IMR-90 (cell line): ENCODE measurements around the gene MRPL52. TPM values are rescaled to one million over a fixed set of nuclear protein-coding genes. Genes with fewer than 3 reads are reported as not detected.

Experiments
- ATAC-seq: fragments of 200-7000 bp; cut with Tn5 transposase; 2 replicates; pipeline ENCODE4 v1.9.1; 2020; ENCODE audit warnings: low read depth, mild to moderate bottlenecking, moderate library complexity
- BruUV-seq: library from RNA; stranded (reverse); fragments of 400-500 nt; replicated peaks from 2 replicates; lab custom pipeline; 2021; lab: Mats Ljungman, UMichigan
- CTCF ChIA-PET: fragments of 300-600 bp; formaldehyde crosslinking; extraction: SDS; loops from one replicate; lab custom pipeline; 2021; ENCODE audit warnings: antibody characterized with exemption; lab: Yijun Ruan, JAX
- POLR2A ChIA-PET: fragments of 300-600 bp; sonication (Branson Sonifier 250); formaldehyde crosslinking; loops from one replicate; lab custom pipeline; 2022; ENCODE audit warnings: antibody characterized with exemption; ENCODE audit not compliant: unreplicated experiment; lab: Charles Lee
- DNase-seq: peaks from one replicate; pipeline ENCODE4 v3.0.0; 2013
- H2AFZ ChIP-seq: replicated peaks from 2 replicates; pipeline ENCODE3; 2013; ENCODE audit warnings: low read length, mild to moderate bottlenecking; ENCODE audit not compliant: poor library complexity
- H2AK5ac ChIP-seq: 2 replicates; pipeline ENCODE4 v1.6.1; 2013; ENCODE audit warnings: low read depth, low read length, inconsistent platforms
- H2AK9ac ChIP-seq: replicated peaks from 2 replicates; pipeline ENCODE3; 2013; ENCODE audit warnings: mild to moderate bottlenecking, low read depth, low read length, moderate library complexity; ENCODE audit not compliant: poor library complexity
- H2BK120ac ChIP-seq: 2 replicates; pipeline ENCODE4 v1.6.1; 2013; ENCODE audit warnings: low read depth, low read length, inconsistent platforms
- H2BK15ac ChIP-seq: 3 replicates; pipeline ENCODE4 v1.6.1; 2013; ENCODE audit warnings: low read depth, low read length, inconsistent platforms
- H2BK20ac ChIP-seq: 2 replicates; pipeline ENCODE4 v1.6.1; 2013; ENCODE audit warnings: low read depth, mild to moderate bottlenecking, inconsistent platforms, low read length, moderate library complexity
- H2BK5ac ChIP-seq: 2 replicates; pipeline ENCODE4 v1.6.1; 2013; ENCODE audit warnings: mild to moderate bottlenecking, low read depth, low read length, inconsistent platforms; ENCODE audit not compliant: poor library complexity, severe bottlenecking
- H3K14ac ChIP-seq: replicated peaks from 2 replicates; pipeline ENCODE4 v1.6.1; 2013; ENCODE audit warnings: low read depth, low read length, inconsistent platforms
- H3K18ac ChIP-seq: 2 replicates; pipeline ENCODE4 v1.6.1; 2013; ENCODE audit warnings: low read depth, low read length, control low read depth
- H3K23ac ChIP-seq: 2 replicates; pipeline ENCODE4 v1.6.1; 2013; ENCODE audit warnings: low read depth, low read length, inconsistent platforms
- H3K27ac ChIP-seq: 2 replicates; pipeline ENCODE4 v1.5.1; 2013; ENCODE audit warnings: mild to moderate bottlenecking, control low read depth, low read length; ENCODE audit not compliant: insufficient read depth
- H3K27me3 ChIP-seq: 2 replicates; pipeline ENCODE4 v1.6.1; 2013; ENCODE audit warnings: low read length; ENCODE audit not compliant: control insufficient read depth, insufficient read depth
- H3K36me3 ChIP-seq: 2 replicates; pipeline ENCODE4 v1.6.1; 2013; ENCODE audit warnings: low read length, mixed read lengths; ENCODE audit not compliant: control insufficient read depth, insufficient read depth
- H3K4ac ChIP-seq: 2 replicates; pipeline ENCODE4 v1.6.1; 2013; ENCODE audit warnings: low read depth, low read length, inconsistent platforms
- H3K4me1 ChIP-seq: 2 replicates; pipeline ENCODE4 v1.6.1; 2013; ENCODE audit warnings: low read length, mixed read lengths; ENCODE audit not compliant: control insufficient read depth, insufficient read depth
- H3K4me2 ChIP-seq: 2 replicates; pipeline ENCODE4 v1.6.1; 2013; ENCODE audit warnings: low read depth, mild to moderate bottlenecking, control low read depth, low read length, moderate library complexity
- H3K4me3 ChIP-seq: 2 replicates; pipeline ENCODE4 v1.5.1; 2013; ENCODE audit warnings: low read depth, mild to moderate bottlenecking, control low read depth, low read length, moderate library complexity; ENCODE audit not compliant: insufficient read depth
- H3K56ac ChIP-seq: 2 replicates; pipeline ENCODE4 v1.6.1; 2013; ENCODE audit warnings: low read length, inconsistent platforms; ENCODE audit not compliant: insufficient read depth; ENCODE audit errors: extremely low read depth
- H3K79me1 ChIP-seq, 2 experiments: 2 replicates each; pipeline ENCODE4 v1.6.1; 2013; ENCODE audit warnings: low read length in 2 of 2, inconsistent platforms in 1 of 2, low read depth in 1 of 2
- H3K9ac ChIP-seq: 2 replicates; pipeline ENCODE4 v1.6.1; 2013; ENCODE audit warnings: low read depth, low read length, control low read depth
- H3K9me1 ChIP-seq: 2 replicates; pipeline ENCODE4 v1.6.1; 2013; ENCODE audit warnings: low read length, inconsistent platforms; ENCODE audit not compliant: insufficient read depth
- H3K9me3 ChIP-seq: 2 replicates; pipeline ENCODE4 v1.6.1; 2013; ENCODE audit warnings: low read length; ENCODE audit not compliant: control insufficient read depth, insufficient read depth
- H4K20me1 ChIP-seq: 2 replicates; pipeline ENCODE4 v1.6.1; 2013; ENCODE audit warnings: low read length, inconsistent platforms; ENCODE audit not compliant: insufficient read depth
- H4K5ac ChIP-seq: 2 replicates; pipeline ENCODE4 v1.6.1; 2013; ENCODE audit warnings: mild to moderate bottlenecking, low read depth, low read length, control low read depth
- H4K8ac ChIP-seq, 2 experiments: 2 replicates each; pipeline ENCODE4 v1.6.1; 2013; ENCODE audit warnings: low read depth in 2 of 2, low read length in 2 of 2, control low read depth in 1 of 2, inconsistent platforms in 1 of 2
- H4K91ac ChIP-seq: 2 replicates; pipeline ENCODE4 v1.6.1; 2013; ENCODE audit warnings: low read depth, low read length, inconsistent platforms; ENCODE audit not compliant: insufficient read depth
- CEBPB ChIP-seq: IDR thresholded peaks from 2 replicates; pipeline ENCODE4 v1.6.1; 2012; ENCODE audit warnings: low read depth, low read length, improper control_type of control experiment
- POLR2A ChIP-seq: IDR thresholded peaks from 2 replicates; pipeline ENCODE4 v1.6.1; 2012; ENCODE audit warnings: mild to moderate bottlenecking, low read depth, low read length
- RAD21 ChIP-seq: IDR thresholded peaks from 2 replicates; pipeline ENCODE4 v1.6.1; 2012; ENCODE audit warnings: low read length, improper control_type of control experiment
- USF2 ChIP-seq: fragments of 150-350 bp; IDR thresholded peaks from 2 replicates; pipeline ENCODE4 v1.6.1; 2017; ENCODE audit warnings: mild to moderate bottlenecking, antibody characterized with exemption, low read length, low read depth
- WGBS, 2 experiments: methylation state at CpG; one replicate each; pipeline versions ENCODE4 v1.1.5 to v1.1.7; 2013; ENCODE audit warnings: missing lambda C conversion rate in 2 of 2; ENCODE audit not compliant: insufficient read length in 1 of 2; ENCODE audit errors: extremely low coverage in 2 of 2; 5-methylcytosine and 5-hydroxymethylcytosine counted together
- dilution Hi-C: fragments of 300-500 bp; cut with HindIII; formaldehyde crosslinking; loops from one replicate; pipeline ENCODE4 v1.14.3; 2018; ENCODE audit warnings: low sequenced_read_pairs; ENCODE audit not compliant: unreplicated experiment
- in situ Hi-C: fragments of 300-500 bp; cut with MboI; formaldehyde crosslinking; loops from 3 replicates; pipeline ENCODE4 v1.14.3; 2019; ENCODE audit warnings: low sequenced_read_pairs, inconsistent platforms, mixed read lengths
- intact Hi-C: fragments of 100-400 bp; cut with micrococcal nuclease; formaldehyde crosslinking; loops from 2 replicates; pipeline ENCODE4 v1.10.0; 2022
- polyA plus RNA-seq, 3 experiments: library from polyadenylated mRNA; depleted of rRNA; stranded (reverse); fragments of >200 nt; gene quantifications; 2 replicates each; pipeline ENCODE4 v1.2.3, GENCODE V29; 2012; ENCODE audit warnings: low replicate concordance in 1 of 3
- total RNA-seq: library from RNA; depleted of rRNA; stranded (reverse); fragments of >200 nt; gene quantifications from 2 replicates; pipeline ENCODE4 v1.2.3, GENCODE V29; 2012

The MRPL52 gene
- total and polyA plus RNA-seq, 2 of the 4 experiments (the other 2 are of a cell fraction), result 33.1 to 51.4 TPM

- TF ChIP-seq CEBPB (no peak), POLR2A (no peak)
These were observed 32.4 kb upstream of the MRPL52 start (continued) for GRCh38 chr14:22797017-22797917.

- Histone ChIP-seq H4K20me1 (no peaks in the 10 kb centered on the region), H2AK9ac (no peak overlapping the region), H2AFZ (no peak overlapping the region), H2BK120ac (no peak overlapping the region), H2BK15ac (no peak overlapping the region), H2AK5ac (no peak overlapping the region), H4K91ac (no peak overlapping the region), H3K9me1 (no peaks in the 10 kb centered on the region; the same call in 1 of the 2 replicates), H3K79me1 (no peaks in the 10 kb centered on the region), H3K4me3 (no peak overlapping the region), H3K9ac (no peak overlapping the region), H2BK5ac (no peak overlapping the region), H3K4me1 (no peaks in the 10 kb centered on the region), H3K14ac (no peak overlapping the region), H3K4ac (no peak overlapping the region), H2BK20ac (no peak overlapping the region), H3K18ac (no peak overlapping the region), H3K23ac (no peak overlapping the region), H3K27me3 (peaks cover 12% of the 10 kb centered on the region), H3K36me3 (no peaks in the 10 kb centered on the region), H3K9me3 (no peaks in the 10 kb centered on the region), H4K8ac (no peak overlapping the region), H3K27ac (no peak overlapping the region), H4K5ac (no peak overlapping the region), H3K4me2 (no peak overlapping the region), H3K56ac (no peak overlapping the region)
- POLR2A ChIA-PET, result no interaction called here
- dilution Hi-C loops, result no loop called here
- BruUV-seq, result no TSS peak
- in situ Hi-C loops, result no loop called here
- ATAC-seq (0 out of 2 replicates have a peak, but pooled peaks have one; percentile 44), DNase-seq (no peak)
- CTCF ChIA-PET, result no interaction called here
- 60% methylated on average over 2 of the region's 2 CpGs; no CpG with 5 or more reads in 1 of the 2 experiments for WGBS, 2 experiments
- intact Hi-C loops, result no loop called here
- TF ChIP-seq USF2 (no peak), CEBPB (0 out of 2 replicates have a peak, but pooled peaks have one; percentile 26), RAD21 (no peak)
These were observed 31.2 kb upstream of the MRPL52 start for GRCh38 chr14:22798528-22798927.
